Activated T-helper 2 cell treated with anti-CD3 and anti-CD28 coated beads, Interferon-gamma antibody, Interleukin-2, Interleukin-4, amounts not matched to agents 10 μg/mL and 5 μg/mL and 100 μg/mL, durations not matched to agents 14 hours and 24 hours and 36 hours (primary cell): ENCODE data around the gene DHX30. TPM values are rescaled to one million over a fixed set of nuclear protein-coding genes. Genes with fewer than 3 reads are reported as not detected.

Experiments
- DNase-seq: peaks from one replicate; pipeline ENCODE4 v3.0.0; 2021; ENCODE audit warnings: low spot score
- H3K27ac Mint-ChIP-seq: one replicate; pipeline ENCODE4 v1.8.0; 2021; ENCODE audit warnings: mixed read lengths
- H3K27me3 Mint-ChIP-seq: one replicate; pipeline ENCODE4 v1.8.0; 2021; ENCODE audit warnings: low read depth, mixed read lengths
- H3K36me3 Mint-ChIP-seq: one replicate; pipeline ENCODE4 v1.8.0; 2021; ENCODE audit warnings: low read depth, mixed read lengths
- H3K4me1 Mint-ChIP-seq: one replicate; pipeline ENCODE4 v1.8.0; 2021; ENCODE audit warnings: low read depth, mixed read lengths
- H3K4me3 Mint-ChIP-seq: one replicate; pipeline ENCODE4 v1.8.0; 2021; ENCODE audit warnings: low read depth, mild to moderate bottlenecking, moderate library complexity, mixed read lengths
- H3K9me3 Mint-ChIP-seq: one replicate; pipeline ENCODE4 v1.8.0; 2021; ENCODE audit warnings: mixed read lengths
- intact Hi-C: fragments of 100-400 bp; cut with micrococcal nuclease; formaldehyde crosslinking; loops from one replicate; pipeline ENCODE4 v1.15.1; 2023
- total RNA-seq: library from RNA; stranded (reverse); gene quantifications from 2 replicates; pipeline ENCODE4 v1.2.3, GENCODE V29; 2022

Gene DHX30
- total RNA-seq, 1 donor from 2014 or later: 123 TPM

DNA sequence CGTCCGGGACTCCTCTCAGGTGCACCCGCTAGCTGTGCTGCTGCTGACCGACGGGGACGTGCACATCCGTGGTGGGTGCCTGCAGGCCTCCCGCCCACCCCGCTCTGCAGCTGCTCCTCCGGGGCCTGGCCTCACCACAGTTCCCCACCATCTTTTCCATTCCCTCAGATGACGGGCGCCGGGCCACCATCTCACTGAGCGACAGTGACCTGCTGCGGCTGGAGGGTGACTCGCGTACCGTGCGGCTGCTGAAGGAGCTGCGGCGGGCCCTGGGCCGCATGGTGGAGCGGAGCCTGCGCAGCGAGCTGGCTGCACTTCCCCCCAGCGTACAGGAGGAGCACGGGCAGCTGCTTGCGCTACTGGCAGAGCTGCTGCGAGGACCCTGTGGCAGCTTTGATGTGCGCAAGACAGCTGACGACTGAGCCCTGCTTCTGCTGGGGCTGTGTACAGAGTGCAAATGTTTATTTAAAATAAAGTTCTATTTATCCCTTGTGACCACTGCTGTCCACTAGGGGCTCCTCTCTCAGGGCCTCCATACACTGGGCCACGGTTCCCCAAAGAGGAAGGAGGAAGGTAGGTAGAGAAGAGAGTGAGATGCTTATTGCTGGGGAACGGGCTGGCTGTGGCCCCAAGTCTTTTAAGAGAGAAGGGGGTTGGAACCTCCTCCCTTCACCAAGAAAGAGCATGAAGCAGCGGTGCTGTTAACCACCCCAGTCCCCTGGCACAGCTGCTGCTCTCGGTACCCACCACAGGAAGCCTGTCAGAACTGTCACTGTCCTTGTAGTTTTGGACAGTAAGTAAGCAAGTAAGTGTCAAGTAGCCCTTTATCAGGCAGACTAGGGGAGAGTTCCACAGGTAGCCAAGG lies 47.0 kb downstream of the DHX30 start:
- Mint-ChIP-seq H3K27ac (no peak overlapping the region), H3K4me3 (no peak overlapping the region), H3K36me3 (peaks cover 52% of the 10 kb centered on the region), H3K4me1 (no peaks in the 10 kb centered on the region), H3K9me3 (no peaks in the 10 kb centered on the region), H3K27me3 (no peaks in the 10 kb centered on the region)
- DNase-seq: no peak
- intact Hi-C loops: no loop called here

DNA sequence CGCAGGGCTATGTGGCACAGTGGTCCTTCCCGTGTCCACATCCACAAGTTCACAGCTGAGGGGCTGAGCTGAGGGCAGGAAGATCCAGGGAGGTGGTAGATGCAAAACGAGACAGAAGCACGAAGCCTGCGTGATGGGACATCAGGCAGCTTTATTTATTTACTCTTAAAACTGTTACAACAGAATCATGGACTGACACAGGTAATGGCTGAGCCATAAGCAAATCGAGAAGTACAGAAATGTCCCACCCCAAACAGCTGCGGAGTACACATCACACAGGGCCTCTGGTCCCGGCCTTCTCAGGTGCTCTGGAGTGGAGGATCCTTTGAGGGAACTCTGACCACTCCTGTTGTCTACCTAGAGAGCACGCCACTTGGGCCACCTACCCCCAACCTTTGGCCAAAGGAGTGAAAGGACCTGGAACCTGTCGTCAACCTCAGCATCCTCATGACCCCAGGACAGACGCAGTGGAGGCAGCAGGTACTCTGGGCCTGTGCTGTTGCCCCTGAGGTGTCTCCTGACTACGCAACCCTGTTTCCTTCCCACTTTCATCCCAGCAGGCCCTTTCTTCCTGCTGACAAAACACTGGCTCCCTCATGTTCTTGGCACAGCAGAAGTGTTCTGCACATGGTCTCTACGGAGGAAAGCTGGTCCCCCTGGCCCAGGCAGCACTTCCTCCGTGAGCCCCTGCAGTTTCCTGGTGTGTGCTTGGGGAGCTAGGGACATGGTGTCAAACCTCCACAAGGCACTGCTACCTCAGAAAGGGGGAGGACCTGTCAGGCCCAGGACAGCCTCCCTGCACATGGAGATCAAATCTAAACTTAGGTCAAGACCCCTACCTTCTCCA lies 47.8 kb downstream of the DHX30 start:
- Mint-ChIP-seq H3K36me3 (peaks cover 51% of the 10 kb centered on the region), H3K27ac (no peak overlapping the region), H3K9me3 (no peaks in the 10 kb centered on the region), H3K4me1 (no peaks in the 10 kb centered on the region), H3K4me3 (no peak overlapping the region), H3K27me3 (no peaks in the 10 kb centered on the region)
- DNase-seq: no peak
- intact Hi-C loops: no loop called here

DNA sequence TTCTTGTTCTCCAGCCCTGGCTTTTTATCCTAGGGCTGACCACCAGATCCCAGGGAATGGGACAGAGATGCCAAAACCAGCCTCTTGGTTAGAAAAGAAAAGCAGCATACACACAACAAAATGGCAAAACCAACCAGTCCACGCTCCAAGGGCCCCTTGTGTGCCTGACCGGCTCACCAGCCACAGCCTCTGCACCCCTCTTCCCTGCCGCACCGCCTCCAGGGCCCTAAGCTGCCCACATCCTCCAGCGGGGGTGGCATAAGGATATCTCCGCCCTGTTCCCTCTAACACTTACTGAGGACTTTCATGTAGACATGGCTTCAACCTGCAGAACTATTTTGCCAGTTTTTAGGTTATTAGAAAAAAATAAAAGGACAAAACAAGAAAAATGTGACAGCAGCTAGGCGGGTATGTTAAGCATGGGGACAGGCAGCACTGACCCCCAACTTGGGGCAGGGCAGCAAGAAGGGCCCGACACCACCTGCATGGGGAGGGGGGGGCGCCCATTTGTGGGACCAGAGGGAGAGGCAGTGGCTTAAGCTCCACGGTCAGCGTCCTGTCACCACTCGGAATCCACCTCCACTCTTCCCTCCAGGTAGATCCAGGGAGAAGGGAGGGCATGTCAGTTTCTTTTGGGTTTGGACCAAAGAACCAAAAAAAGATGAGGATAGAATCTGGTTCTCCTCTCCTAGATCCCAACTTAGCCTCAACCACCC lies 49.1 kb downstream of the DHX30 start:
- intact Hi-C loops: no loop called here
- DNase-seq: no peak
- Mint-ChIP-seq H3K27me3 (no peaks in the 10 kb centered on the region), H3K27ac (no peak overlapping the region), H3K4me1 (no peaks in the 10 kb centered on the region), H3K9me3 (no peaks in the 10 kb centered on the region), H3K36me3 (peaks cover 47% of the 10 kb centered on the region), H3K4me3 (no peak overlapping the region)

DNA sequence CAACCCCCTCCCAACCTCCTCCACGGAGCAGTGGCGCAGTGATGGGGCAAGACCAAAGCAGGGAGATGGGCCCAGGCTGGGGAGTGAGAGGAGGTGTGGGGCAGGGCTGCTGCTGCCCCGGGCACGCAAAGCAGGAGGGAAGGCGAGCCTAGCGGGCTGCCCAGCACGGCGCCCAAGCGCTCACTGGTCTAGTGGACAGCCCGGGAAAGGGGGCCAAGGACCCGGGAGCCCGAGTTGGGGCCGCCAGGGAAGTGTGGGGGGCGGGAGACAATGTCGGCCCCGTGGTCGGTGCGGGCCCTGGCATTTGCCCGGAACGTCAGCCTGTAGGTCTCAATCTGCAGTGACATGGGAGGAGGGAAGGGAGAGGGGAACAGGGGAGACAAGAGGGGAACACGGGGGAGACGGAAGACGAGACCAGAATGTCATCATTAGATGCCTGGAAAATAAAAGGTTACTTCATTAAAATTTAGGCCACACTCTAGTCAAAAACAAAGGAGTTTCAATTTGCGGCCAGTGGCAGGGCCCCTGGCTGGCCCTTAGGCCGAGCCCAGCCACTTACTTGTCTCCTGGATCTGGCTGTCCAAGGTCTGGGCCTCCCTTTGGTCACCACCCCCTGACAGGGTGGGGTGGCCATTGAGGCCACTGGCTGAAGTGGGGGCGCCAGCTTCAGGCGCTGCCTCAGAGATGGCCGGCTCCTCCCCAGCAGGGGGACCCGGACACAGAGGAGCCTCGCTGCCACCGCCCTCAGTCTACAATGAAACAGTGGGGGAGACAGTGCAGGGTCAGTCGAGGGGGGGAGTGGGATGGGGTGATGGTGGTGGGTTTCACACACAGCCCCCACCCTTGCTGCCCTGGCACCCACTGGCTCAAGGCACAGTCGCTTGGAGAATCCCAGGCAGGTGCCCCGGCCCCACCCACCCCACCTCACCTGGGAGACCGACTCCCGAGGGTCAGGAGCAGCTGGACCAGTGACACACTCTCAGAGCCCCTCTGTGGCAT lies 50.0 kb downstream of the DHX30 start:
- Mint-ChIP-seq H3K4me3 (no peak overlapping the region), H3K4me1 (no peaks in the 10 kb centered on the region), H3K27me3 (no peaks in the 10 kb centered on the region), H3K9me3 (no peaks in the 10 kb centered on the region), H3K27ac (no peak overlapping the region), H3K36me3 (peaks cover 40% of the 10 kb centered on the region)
- DNase-seq: no peak
- intact Hi-C loops: no loop called here

DNA sequence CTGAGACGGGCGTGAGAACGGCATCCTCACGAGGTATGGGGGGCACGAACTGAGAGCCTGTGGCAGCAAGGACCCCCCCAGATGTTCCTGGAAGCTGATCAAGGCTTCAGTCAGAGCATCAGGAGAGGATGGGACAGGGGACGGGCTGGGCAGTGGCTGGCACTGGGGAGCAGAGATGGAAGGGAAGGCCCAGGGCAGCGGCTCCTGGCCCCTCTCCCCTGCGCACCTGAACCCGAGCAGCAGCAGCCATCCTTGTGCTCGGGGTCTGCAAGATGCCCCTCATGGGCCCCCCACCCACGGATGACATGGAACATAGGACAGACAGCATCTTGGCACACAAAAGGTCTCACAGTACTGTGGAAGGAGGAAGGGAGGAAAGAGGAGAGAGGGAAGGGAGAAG lies 51.3 kb downstream of the DHX30 start:
- Mint-ChIP-seq H3K27ac (no peak overlapping the region), H3K9me3 (no peaks in the 10 kb centered on the region), H3K4me1 (no peaks in the 10 kb centered on the region), H3K36me3 (peaks cover 30% of the 10 kb centered on the region), H3K27me3 (no peaks in the 10 kb centered on the region), H3K4me3 (no peak overlapping the region)
- intact Hi-C loops: no loop called here
- DNase-seq: no peak

DNA sequence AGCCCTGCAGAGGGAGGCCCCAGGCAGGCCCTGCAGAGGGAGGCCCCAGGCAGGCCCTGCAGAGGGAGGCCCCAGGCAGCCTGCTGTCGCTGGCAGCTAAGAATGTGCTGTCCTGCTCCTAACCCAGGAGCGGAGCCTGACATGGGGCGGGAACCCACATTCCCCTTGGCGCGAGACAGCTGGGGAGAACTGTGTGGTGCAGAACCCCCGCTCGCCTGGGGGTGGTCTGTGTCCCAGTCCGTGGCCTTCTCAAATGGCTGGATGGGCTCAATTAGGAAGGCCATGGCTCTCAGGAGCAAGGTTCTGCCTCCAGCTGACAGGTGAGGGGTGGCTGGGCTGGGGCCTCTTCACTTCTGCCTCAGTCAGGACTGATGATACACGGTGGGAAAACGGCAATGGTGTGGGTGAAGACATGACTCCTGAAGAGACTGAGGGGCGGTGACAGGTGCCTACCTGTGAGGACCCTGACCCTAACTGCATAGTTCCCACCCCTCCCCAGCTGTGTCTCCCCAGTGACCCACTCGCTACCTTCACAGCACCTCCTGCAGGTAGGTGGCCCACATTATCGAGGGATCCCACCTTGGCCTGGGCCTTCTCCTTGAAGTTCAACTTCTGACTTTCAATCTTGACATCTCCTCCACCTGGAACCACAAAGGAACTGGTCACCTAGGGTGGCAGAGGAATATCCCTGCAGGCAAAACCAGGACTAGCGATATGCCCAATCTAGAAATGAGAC lies 52.0 kb downstream of the DHX30 start:
- Mint-ChIP-seq H3K4me3 (no peak overlapping the region), H3K36me3 (peaks cover 28% of the 10 kb centered on the region), H3K9me3 (no peaks in the 10 kb centered on the region), H3K27ac (no peak overlapping the region), H3K4me1 (no peaks in the 10 kb centered on the region), H3K27me3 (no peaks in the 10 kb centered on the region)
- no peak for DNase-seq
- intact Hi-C loops: no loop called here

DNA sequence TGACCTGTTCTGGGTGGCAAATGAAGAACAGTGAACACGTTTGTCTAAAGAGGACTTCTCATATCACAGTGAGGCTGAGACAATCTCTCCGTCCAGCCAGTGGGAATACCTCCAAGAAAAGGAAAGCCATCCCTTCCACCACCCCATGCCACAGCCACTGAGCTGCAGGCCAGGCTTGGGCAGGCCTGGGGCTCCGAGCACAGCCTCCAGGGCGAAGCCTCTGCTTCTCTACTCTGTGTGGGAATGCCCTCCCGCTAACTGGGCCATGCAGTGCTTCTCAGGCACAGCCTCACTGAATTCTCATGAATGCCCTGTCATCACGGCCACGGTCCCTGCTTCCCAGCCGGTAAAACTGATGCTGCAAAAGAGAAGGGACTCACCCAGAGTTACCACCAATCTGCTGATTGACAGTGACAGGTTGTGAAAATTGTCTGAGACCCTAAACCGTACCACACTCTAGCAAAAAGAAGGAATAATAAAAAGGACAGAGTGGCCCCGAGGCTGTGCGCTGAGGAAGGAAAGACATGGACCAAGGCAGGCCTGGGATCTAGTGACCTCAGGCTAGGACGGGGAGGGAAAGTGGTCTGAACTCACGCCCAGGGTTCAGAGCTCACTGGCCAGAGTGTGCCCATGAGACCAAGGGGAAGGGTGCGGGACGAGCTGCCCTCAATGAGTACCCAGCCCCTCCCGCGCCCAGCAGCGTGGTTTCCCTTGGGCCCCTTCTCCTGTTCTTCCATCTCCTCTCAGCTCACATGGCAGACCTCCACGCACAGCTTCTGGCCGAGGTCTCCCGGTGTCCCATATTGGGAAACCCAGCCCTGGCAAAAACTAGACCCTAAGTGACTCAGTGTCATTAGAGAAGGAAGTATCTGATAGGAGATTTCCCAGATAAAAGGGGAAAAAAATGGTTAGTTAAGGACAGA lies 52.8 kb downstream of the DHX30 start:
- no peak overlapping the region for H3K4me3 Mint-ChIP-seq
- no peak overlapping the region for H3K27ac Mint-ChIP-seq
- peaks cover 30% of the 10 kb centered on the region for H3K36me3 Mint-ChIP-seq
- intact Hi-C loops: no loop called here
- H3K27me3 Mint-ChIP-seq: no peaks in the 10 kb centered on the region
- H3K4me1 Mint-ChIP-seq: no peaks in the 10 kb centered on the region
- DNase-seq: no peak
- H3K9me3 Mint-ChIP-seq: no peaks in the 10 kb centered on the region

DNA sequence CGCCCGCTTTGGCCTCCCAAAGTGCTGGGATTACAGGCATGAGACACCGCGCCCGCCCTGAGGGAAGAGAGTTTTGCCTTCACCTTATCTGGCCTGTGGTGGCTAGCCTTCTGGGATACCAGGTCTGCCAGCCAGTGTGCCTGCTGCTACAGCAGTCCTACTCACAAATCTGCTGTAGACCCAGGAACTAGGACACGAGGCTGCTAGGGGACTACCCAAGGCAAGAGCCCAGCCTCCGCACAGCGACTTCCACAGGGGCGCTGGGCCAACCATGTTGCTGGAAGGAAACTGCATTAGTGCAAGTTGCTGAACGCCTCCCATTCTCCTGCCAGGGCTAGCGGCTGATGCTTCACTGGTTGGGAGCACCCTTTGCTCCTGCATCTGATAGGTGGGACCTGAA lies 53.7 kb downstream of the DHX30 start:
- DNase-seq: no peak
- intact Hi-C loops: no loop called here
- no peak overlapping the region for H3K27ac Mint-ChIP-seq
- H3K4me1 Mint-ChIP-seq: no peaks in the 10 kb centered on the region
- H3K4me3 Mint-ChIP-seq: no peak overlapping the region
- H3K36me3 Mint-ChIP-seq: peaks cover 31% of the 10 kb centered on the region
- H3K27me3 Mint-ChIP-seq: no peaks in the 10 kb centered on the region
- no peaks in the 10 kb centered on the region for H3K9me3 Mint-ChIP-seq

DNA sequence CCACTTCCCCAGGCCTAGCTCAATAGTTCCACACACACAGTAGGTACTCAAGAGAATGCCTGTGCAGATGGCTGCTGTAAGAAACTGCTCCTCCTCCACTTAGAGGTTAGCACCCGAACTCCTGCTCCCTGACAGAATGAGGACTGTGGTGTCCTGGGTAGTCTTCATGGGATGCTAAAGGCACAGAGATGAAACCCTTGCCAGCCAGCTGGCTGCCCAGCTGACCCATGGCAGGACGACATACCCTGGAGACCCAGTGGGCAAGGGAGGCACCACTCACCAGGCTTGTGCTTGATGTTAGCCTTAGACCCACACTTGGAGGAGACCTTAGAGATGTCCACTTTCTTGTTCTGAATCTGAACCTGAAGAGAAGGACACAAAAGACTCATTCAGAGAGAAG lies 54.2 kb downstream of the DHX30 start:
- no peaks in the 10 kb centered on the region for H3K9me3 Mint-ChIP-seq
- no peaks in the 10 kb centered on the region for H3K4me1 Mint-ChIP-seq
- H3K4me3 Mint-ChIP-seq: no peak overlapping the region
- H3K27ac Mint-ChIP-seq: no peak overlapping the region
- peaks cover 28% of the 10 kb centered on the region for H3K36me3 Mint-ChIP-seq
- DNase-seq: no peak
- intact Hi-C loops: no loop called here
- H3K27me3 Mint-ChIP-seq: no peaks in the 10 kb centered on the region

DNA sequence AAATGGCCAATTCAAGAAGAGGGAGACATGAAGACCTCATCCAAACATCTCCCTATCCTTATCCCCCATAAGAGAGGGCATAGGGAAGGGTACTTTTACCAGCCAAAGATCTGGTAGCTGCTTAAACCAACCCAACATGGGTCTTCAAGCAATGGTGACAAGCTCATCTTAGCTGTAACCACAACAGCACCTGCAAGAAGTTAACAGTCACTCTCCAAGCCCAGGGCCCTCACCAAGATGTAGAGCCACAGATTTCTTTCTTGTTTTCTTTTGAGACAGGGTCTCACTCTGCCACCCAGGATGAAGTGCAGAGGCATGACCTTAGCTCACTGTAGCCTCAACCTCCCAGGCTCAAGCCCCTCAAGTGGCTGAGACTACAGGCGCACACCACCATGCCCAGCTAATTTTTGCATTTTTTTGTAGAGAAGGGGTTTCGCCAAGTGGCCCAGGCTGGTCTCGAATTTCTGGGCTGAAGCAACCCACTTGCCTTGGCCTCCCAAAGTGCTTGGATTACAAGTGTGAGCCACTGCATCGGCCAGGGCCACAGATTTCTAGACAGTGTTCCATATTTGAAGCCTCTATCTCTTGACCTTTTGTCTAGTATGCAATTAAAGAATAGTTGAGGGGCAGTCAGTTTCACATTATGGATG lies 57.1 kb downstream of the DHX30 start:
- no peak overlapping the region for H3K4me3 Mint-ChIP-seq
- H3K27ac Mint-ChIP-seq: no peak overlapping the region
- no peaks in the 10 kb centered on the region for H3K4me1 Mint-ChIP-seq
- H3K9me3 Mint-ChIP-seq: no peaks in the 10 kb centered on the region
- intact Hi-C loops: no loop called here
- DNase-seq: no peak
- no peaks in the 10 kb centered on the region for H3K27me3 Mint-ChIP-seq
- H3K36me3 Mint-ChIP-seq: peaks cover 16% of the 10 kb centered on the region
